ENCODE measurements around the gene RAD51B. TPM values are rescaled to one million over a fixed set of nuclear protein-coding genes. Genes with fewer than 3 reads are reported as not detected.

Gene RAD51B
- total RNA-seq, 1 experiment from 2014 or later = 10.8 TPM

DNA sequence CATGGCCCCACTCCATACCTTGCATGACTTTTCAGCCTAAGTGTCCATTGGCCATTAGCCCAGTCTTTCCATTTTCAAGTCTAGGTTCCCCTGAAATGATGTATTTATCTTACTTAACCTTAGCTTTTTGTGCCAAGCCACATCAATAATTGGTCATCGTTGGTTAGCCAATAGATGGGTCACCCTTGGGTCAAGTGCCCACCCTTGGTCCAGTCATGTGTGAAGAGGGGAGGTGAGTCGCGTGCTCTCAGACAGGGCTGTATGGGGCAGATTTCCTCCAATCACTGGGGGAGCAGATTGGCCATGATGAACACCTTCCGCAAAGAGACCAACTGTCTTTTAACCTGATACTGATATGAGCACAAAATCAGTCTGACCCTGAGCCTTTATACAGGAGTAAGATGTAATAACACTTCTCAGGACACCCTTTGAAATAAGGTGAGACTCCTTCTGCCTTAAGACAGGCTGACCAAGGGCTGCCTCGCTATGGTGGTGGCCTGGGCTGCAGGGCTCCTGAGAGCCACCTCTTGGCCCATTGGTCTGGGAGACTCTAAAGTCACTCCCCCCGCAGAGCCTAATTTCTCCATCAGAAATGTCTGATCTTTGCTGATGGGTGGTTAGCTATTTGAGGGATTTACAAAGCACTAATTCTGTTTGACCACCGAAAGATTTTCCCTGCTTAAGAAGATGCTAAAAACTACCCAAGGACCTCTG, 830.1 kb downstream of the RAD51B start:
- no peak overlapping the region for H3K4me3 ChIP-seq (ENCODE audit: low read length)
- no peaks in the 10 kb centered on the region for H3K79me2 ChIP-seq (ENCODE audit: low read length)
- no peaks in the 10 kb centered on the region for H3K9me3 ChIP-seq (ENCODE audit: low read length)
- no TSS peak for BruUV-seq (replicated peaks)
- TF ChIP-seq EZH2phosphoT487 (IDR thresholded peaks at IDR 0.05; ENCODE audit: borderline replicate concordance, low read length) (no peak), EZH2 (IDR thresholded peaks at IDR 0.05; ENCODE audit: low read length, unreplicated experiment) (no peak)
- TF ChIP-seq, protein P1, sequence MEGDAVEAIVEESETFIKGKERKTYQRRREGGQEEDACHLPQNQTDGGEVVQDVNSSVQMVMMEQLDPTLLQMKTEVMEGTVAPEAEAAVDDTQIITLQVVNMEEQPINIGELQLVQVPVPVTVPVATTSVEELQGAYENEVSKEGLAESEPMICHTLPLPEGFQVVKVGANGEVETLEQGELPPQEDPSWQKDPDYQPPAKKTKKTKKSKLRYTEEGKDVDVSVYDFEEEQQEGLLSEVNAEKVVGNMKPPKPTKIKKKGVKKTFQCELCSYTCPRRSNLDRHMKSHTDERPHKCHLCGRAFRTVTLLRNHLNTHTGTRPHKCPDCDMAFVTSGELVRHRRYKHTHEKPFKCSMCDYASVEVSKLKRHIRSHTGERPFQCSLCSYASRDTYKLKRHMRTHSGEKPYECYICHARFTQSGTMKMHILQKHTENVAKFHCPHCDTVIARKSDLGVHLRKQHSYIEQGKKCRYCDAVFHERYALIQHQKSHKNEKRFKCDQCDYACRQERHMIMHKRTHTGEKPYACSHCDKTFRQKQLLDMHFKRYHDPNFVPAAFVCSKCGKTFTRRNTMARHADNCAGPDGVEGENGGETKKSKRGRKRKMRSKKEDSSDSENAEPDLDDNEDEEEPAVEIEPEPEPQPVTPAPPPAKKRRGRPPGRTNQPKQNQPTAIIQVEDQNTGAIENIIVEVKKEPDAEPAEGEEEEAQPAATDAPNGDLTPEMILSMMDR (conservative IDR thresholded peaks at IDR 0.05; ENCODE audit: low read depth, low read length) = no peak
- H2AFZ ChIP-seq (ENCODE audit: low read length) = no peak overlapping the region
- H3K9me2 ChIP-seq (replicated peaks; ENCODE audit: low read length) = no peaks in the 10 kb centered on the region
- no peak overlapping the region for H3K4me2 ChIP-seq (ENCODE audit: low read length)
- intact Hi-C loops (cut with micrococcal nuclease) = no loop called here
- DNase-seq (no peak), ATAC-seq (no peak)
- H3K27ac ChIP-seq (ENCODE audit: low read length) = no peak overlapping the region
- no peaks in the 10 kb centered on the region for H3K4me1 ChIP-seq (ENCODE audit: insufficient read depth, low read length)
- ChIA-PET CTCF (interaction anchor here (0.5 kb wide), 1 partner anchor 119 kb away, joined by 6 read pairs; no protein-coding TSS in a partner anchor), POLR2A (ENCODE audit: unreplicated experiment) (no interaction called here)
- H4K20me1 ChIP-seq (ENCODE audit: low read length) = no peaks in the 10 kb centered on the region
- no peaks in the 10 kb centered on the region for H3K27me3 ChIP-seq (ENCODE audit: low read length)
- no peaks in the 10 kb centered on the region for H3K36me3 ChIP-seq (ENCODE audit: low read depth, low read length)
- no peak overlapping the region for H3K9ac ChIP-seq (ENCODE audit: low read length)
- no peaks in the 10 kb centered on the region for H3F3A ChIP-seq (ENCODE audit: low read length, unreplicated experiment)

DNA sequence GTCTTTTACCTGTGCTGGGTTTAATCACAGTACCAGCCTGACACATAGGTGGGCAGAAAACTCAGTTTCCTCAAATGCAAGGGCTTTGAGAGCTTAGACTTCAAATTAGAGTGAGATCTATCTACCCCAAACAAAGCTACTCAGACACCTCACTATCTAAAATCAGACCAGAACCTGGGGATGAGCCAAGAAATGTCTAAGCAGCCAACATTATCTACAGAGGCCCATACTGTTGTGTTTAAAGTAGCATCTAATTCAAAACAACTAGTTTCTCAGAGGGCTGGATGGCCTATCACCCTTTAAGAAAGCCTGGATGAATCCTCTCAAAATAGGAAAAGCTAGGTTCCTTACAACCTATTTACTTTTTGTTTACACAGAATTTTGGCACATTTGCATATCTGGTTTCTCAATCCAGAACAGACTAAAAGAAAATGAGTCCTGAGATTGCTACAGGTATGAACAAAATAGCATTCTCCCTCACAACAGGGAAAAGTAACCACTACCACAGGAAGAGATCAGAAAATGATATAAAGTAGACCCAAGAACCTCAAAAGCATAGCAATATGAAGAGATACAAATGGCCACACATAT, 830.9 kb downstream of the RAD51B start:
- no peak overlapping the region for H3K27ac ChIP-seq (ENCODE audit: low read length)
- DNase-seq = no peak
- no TSS peak for BruUV-seq (replicated peaks)
- H3K9me3 ChIP-seq (ENCODE audit: low read length) = no peaks in the 10 kb centered on the region
- intact Hi-C loops (cut with micrococcal nuclease) = no loop called here
- ChIA-PET POLR2A (ENCODE audit: unreplicated experiment) (no interaction called here), CTCF (no interaction called here)
- ATAC-seq = no peak
- TF ChIP-seq, protein P1 (conservative IDR thresholded peaks at IDR 0.05; ENCODE audit: low read depth, low read length) = no peak
- no peak for TF ChIP-seq EZH2 (IDR thresholded peaks at IDR 0.05; ENCODE audit: low read length, unreplicated experiment)
- TF ChIP-seq EZH2phosphoT487 (IDR thresholded peaks at IDR 0.05; ENCODE audit: borderline replicate concordance, low read length) = no peak
- H4K20me1 ChIP-seq (ENCODE audit: low read length) = no peaks in the 10 kb centered on the region
- no peaks in the 10 kb centered on the region for H3K27me3 ChIP-seq (ENCODE audit: low read length)
- H3K36me3 ChIP-seq (ENCODE audit: low read depth, low read length) = no peaks in the 10 kb centered on the region
- no peaks in the 10 kb centered on the region for H3K4me1 ChIP-seq (ENCODE audit: insufficient read depth, low read length)
- no peaks in the 10 kb centered on the region for H3K79me2 ChIP-seq (ENCODE audit: low read length)
- no peaks in the 10 kb centered on the region for H3K9me2 ChIP-seq (replicated peaks; ENCODE audit: low read length)
- no peak overlapping the region for H3K4me3 ChIP-seq (ENCODE audit: low read length)
- H2AFZ ChIP-seq (ENCODE audit: low read length) = no peak overlapping the region
- no peak overlapping the region for H3K9ac ChIP-seq (ENCODE audit: low read length)
- H3F3A ChIP-seq (ENCODE audit: low read length, unreplicated experiment) = no peaks in the 10 kb centered on the region
- no peak overlapping the region for H3K4me2 ChIP-seq (ENCODE audit: low read length)

DNA sequence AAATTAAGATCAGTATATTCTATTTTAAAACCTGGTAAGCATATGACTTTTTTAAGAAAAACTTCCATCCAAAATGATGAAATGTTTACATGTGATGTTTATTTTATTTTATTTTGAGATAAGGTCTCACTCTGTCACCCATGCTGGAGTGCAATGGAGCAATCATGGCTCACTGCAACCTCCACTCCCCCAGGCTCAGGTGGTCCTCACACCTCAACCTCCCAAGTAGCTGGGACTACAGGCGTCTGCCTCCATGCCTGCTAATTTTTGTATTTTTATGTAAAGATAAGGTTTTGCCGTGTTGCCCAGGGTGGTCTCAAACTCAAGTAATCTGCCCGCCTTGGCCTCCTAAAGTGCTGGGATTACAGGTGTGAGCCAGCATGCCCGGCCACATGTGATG, 831.5 kb downstream of the RAD51B start:
- Histone ChIP-seq H3K79me2 (ENCODE audit: low read length) (no peaks in the 10 kb centered on the region), H3K27ac (ENCODE audit: low read length) (no peak overlapping the region), H3F3A (ENCODE audit: low read length, unreplicated experiment) (no peaks in the 10 kb centered on the region), H3K9me3 (ENCODE audit: low read length) (no peaks in the 10 kb centered on the region), H3K4me2 (ENCODE audit: low read length) (no peak overlapping the region), H2AFZ (ENCODE audit: low read length) (no peak overlapping the region), H3K27me3 (ENCODE audit: low read length) (no peaks in the 10 kb centered on the region), H3K9ac (ENCODE audit: low read length) (no peak overlapping the region), H4K20me1 (ENCODE audit: low read length) (no peaks in the 10 kb centered on the region), H3K4me3 (ENCODE audit: low read length) (no peak overlapping the region), H3K36me3 (ENCODE audit: low read depth, low read length) (no peaks in the 10 kb centered on the region), H3K4me1 (ENCODE audit: insufficient read depth, low read length) (no peaks in the 10 kb centered on the region), H3K9me2 (replicated peaks; ENCODE audit: low read length) (no peaks in the 10 kb centered on the region)
- ATAC-seq (no peak), DNase-seq (no peak)
- CTCF ChIA-PET = no interaction called here
- no TSS peak for BruUV-seq (replicated peaks)
- TF ChIP-seq EZH2phosphoT487 (IDR thresholded peaks at IDR 0.05; ENCODE audit: borderline replicate concordance, low read length) (no peak), EZH2 (IDR thresholded peaks at IDR 0.05; ENCODE audit: low read length, unreplicated experiment) (no peak)
- TF ChIP-seq, protein P1 (conservative IDR thresholded peaks at IDR 0.05; ENCODE audit: low read depth, low read length) = no peak
- intact Hi-C loops (cut with micrococcal nuclease) = no loop called here
- POLR2A ChIA-PET (ENCODE audit: unreplicated experiment) = interaction anchor here (0.6 kb wide), 1 partner anchor 135 kb away, joined by 3 read pairs; no protein-coding TSS in a partner anchor

Measured in PC-3 (cell line).